ENCODE results near the gene TMEM108. TPM values are rescaled to one million over a fixed set of nuclear protein-coding genes. Genes with fewer than 3 reads are reported as not detected.

TMEM108 gene
- polyA plus RNA-seq, 1 donor from 2014 or later: 2.1 TPM

- H3K9me3 ChIP-seq (ENCODE audit: low read length): no peaks in the 10 kb centered on the region
- H3K79me2 ChIP-seq (replicated peaks; ENCODE audit: insufficient read depth, low read length): no peaks in the 10 kb centered on the region
- H2AFZ ChIP-seq (ENCODE audit: low read depth, low read length): no peak overlapping the region
- no peaks in the 10 kb centered on the region for H4K20me1 ChIP-seq (ENCODE audit: insufficient read depth)
- no peak overlapping the region for H3K4me2 ChIP-seq (ENCODE audit: low read length)
- H3K27ac ChIP-seq (ENCODE audit: low read length): no peak overlapping the region
- no peaks in the 10 kb centered on the region for H3F3A ChIP-seq (ENCODE audit: insufficient read depth, low read length, poor library complexity, severe bottlenecking)
- no peaks in the 10 kb centered on the region for H3K27me3 ChIP-seq (ENCODE audit: insufficient read depth, low read depth, low read length)
- no peaks in the 10 kb centered on the region for H3K36me3 ChIP-seq (ENCODE audit: insufficient read depth, low read length)
- no peaks in the 10 kb centered on the region for H3K9me2 ChIP-seq (ENCODE audit: insufficient read depth, low read length)
- H3K9ac ChIP-seq (ENCODE audit: low read length): no peak overlapping the region
- no peak overlapping the region for H3K4me3 ChIP-seq (ENCODE audit: low read length)
- no peak for TF ChIP-seq EZH2 (IDR thresholded peaks at IDR 0.05; ENCODE audit: borderline replicate concordance, insufficient read depth, low read length, poor library complexity, severe bottlenecking)
- no peak for TF ChIP-seq POLR2AphosphoS5 (IDR thresholded peaks at IDR 0.05)
- TF ChIP-seq RAD21 (conservative IDR thresholded peaks at IDR 0.05): no peak
- TF ChIP-seq REST (IDR thresholded peaks at IDR 0.05; ENCODE audit: borderline replicate concordance): no peak
- no peak for TF ChIP-seq MXI1 (conservative IDR thresholded peaks at IDR 0.05; ENCODE audit: poor library complexity, severe bottlenecking)
- no peak for TF ChIP-seq SMC3 (conservative IDR thresholded peaks at IDR 0.05; ENCODE audit: poor library complexity)
- TF ChIP-seq EP300 (conservative IDR thresholded peaks at IDR 0.05; ENCODE audit: poor library complexity, severe bottlenecking): no peak
- no peak for TF ChIP-seq TAF1 (IDR thresholded peaks at IDR 0.05; ENCODE audit: low read depth)
- no peak for TF ChIP-seq CTCF (IDR thresholded peaks at IDR 0.05; ENCODE audit: poor library complexity, severe bottlenecking)
Measured at GRCh38 chr3:133408961-133409360, 370.8 kb downstream of the TMEM108 start.

GRCh38 chr3:133410191-133410892, 372.2 kb downstream of the TMEM108 start:
- no peak overlapping the region for H3K27ac ChIP-seq (ENCODE audit: low read length)
- no peak overlapping the region for H2AFZ ChIP-seq (ENCODE audit: low read depth, low read length)

More at GRCh38 chr3:133410191-133410892, 372.2 kb downstream of the TMEM108 start:
- Histone ChIP-seq H3K79me2 (replicated peaks; ENCODE audit: insufficient read depth, low read length) (no peaks in the 10 kb centered on the region), H3F3A (ENCODE audit: insufficient read depth, low read length, poor library complexity, severe bottlenecking) (no peaks in the 10 kb centered on the region), H3K4me2 (ENCODE audit: low read length) (no peak overlapping the region), H3K27me3 (ENCODE audit: insufficient read depth, low read depth, low read length) (no peaks in the 10 kb centered on the region), H3K9me3 (ENCODE audit: low read length) (no peaks in the 10 kb centered on the region), H4K20me1 (ENCODE audit: insufficient read depth) (no peaks in the 10 kb centered on the region), H3K9me2 (ENCODE audit: insufficient read depth, low read length) (no peaks in the 10 kb centered on the region), H3K4me3 (ENCODE audit: low read length) (no peak overlapping the region), H3K36me3 (ENCODE audit: insufficient read depth, low read length) (no peaks in the 10 kb centered on the region), H3K9ac (ENCODE audit: low read length) (no peak overlapping the region)
- TF ChIP-seq RAD21 (conservative IDR thresholded peaks at IDR 0.05) (no peak), REST (IDR thresholded peaks at IDR 0.05; ENCODE audit: borderline replicate concordance) (no peak), CTCF (IDR thresholded peaks at IDR 0.05; ENCODE audit: poor library complexity, severe bottlenecking) (no peak), SMC3 (conservative IDR thresholded peaks at IDR 0.05; ENCODE audit: poor library complexity) (no peak), MXI1 (conservative IDR thresholded peaks at IDR 0.05; ENCODE audit: poor library complexity, severe bottlenecking) (no peak), POLR2AphosphoS5 (IDR thresholded peaks at IDR 0.05) (no peak)

All from neural cell (in vitro differentiated cells).